ENCODE results near the gene ITGB4. TPM values are rescaled to one million over a fixed set of nuclear protein-coding genes. Genes with fewer than 3 reads are reported as not detected.
A peak's percentile ranks its signal among the peaks of the same experiment; 100 is the strongest.

The ITGB4 gene
- total and polyA plus RNA-seq, 2 of the 13 experiments (the other 11 are each of a cell fraction or from before 2014, with no cell fraction given), result 6.9 to 14.5 TPM

- peak; percentile 11 for TF ChIP-seq HNRNPLL (IDR thresholded peaks at IDR 0.05; ENCODE audit: low read depth, low read length, poor library complexity, severe bottlenecking)
- peak; percentile 97 for TF ChIP-seq MNT (IDR thresholded peaks at IDR 0.05)
- TF ChIP-seq KLF6 (CRISPR knock-in tag; IDR thresholded peaks at IDR 0.05), result peak; percentile 80; the same call in 1 of the 2 replicates
- TF ChIP-seq CREM (IDR thresholded peaks at IDR 0.05), result no peak
- no peak for TF ChIP-seq CREM (CRISPR knock-in tag; IDR thresholded peaks at IDR 0.05)
- TF ChIP-seq, protein P1, sequence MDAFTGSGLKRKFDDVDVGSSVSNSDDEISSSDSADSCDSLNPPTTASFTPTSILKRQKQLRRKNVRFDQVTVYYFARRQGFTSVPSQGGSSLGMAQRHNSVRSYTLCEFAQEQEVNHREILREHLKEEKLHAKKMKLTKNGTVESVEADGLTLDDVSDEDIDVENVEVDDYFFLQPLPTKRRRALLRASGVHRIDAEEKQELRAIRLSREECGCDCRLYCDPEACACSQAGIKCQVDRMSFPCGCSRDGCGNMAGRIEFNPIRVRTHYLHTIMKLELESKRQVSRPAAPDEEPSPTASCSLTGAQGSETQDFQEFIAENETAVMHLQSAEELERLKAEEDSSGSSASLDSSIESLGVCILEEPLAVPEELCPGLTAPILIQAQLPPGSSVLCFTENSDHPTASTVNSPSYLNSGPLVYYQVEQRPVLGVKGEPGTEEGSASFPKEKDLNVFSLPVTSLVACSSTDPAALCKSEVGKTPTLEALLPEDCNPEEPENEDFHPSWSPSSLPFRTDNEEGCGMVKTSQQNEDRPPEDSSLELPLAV (CRISPR knock-in tag; conservative IDR thresholded peaks at IDR 0.05; ENCODE audit: low read depth), result 0 out of 2 replicates have a peak, but pooled peaks have one; percentile 48
- TF ChIP-seq MYPOP (CRISPR knock-in tag; IDR thresholded peaks at IDR 0.05), result no peak
- no peak for TF ChIP-seq AKNA (CRISPR knock-in tag; IDR thresholded peaks at IDR 0.05; ENCODE audit: borderline replicate concordance)
- peak; percentile 94 for TF ChIP-seq HNF4A (CRISPR knock-in tag; IDR thresholded peaks at IDR 0.05)
- TF ChIP-seq ZNF703 (CRISPR knock-in tag; IDR thresholded peaks at IDR 0.05; ENCODE audit: borderline replicate concordance), result no peak
- peak; percentile 92; the same call in 1 of the 2 replicates for TF ChIP-seq ZHX1 (CRISPR knock-in tag; IDR thresholded peaks at IDR 0.05; ENCODE audit: low read depth)
- TF ChIP-seq ZNF878 (CRISPR knock-in tag; IDR thresholded peaks at IDR 0.05), result no peak
- TF ChIP-seq, protein P2, sequence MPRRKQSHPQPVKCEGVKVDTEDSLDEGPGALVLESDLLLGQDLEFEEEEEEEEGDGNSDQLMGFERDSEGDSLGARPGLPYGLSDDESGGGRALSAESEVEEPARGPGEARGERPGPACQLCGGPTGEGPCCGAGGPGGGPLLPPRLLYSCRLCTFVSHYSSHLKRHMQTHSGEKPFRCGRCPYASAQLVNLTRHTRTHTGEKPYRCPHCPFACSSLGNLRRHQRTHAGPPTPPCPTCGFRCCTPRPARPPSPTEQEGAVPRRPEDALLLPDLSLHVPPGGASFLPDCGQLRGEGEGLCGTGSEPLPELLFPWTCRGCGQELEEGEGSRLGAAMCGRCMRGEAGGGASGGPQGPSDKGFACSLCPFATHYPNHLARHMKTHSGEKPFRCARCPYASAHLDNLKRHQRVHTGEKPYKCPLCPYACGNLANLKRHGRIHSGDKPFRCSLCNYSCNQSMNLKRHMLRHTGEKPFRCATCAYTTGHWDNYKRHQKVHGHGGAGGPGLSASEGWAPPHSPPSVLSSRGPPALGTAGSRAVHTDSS (CRISPR knock-in tag; conservative IDR thresholded peaks at IDR 0.05), result no peak
- TF ChIP-seq EED (CRISPR knock-in tag; IDR thresholded peaks at IDR 0.05), result peak; percentile 74; the same call in 1 of the 2 replicates
These were observed 33.3 kb downstream of the ITGB4 start (continued) for GRCh38 chr17:75754378-75755204.
